WTC11 (cell line): ENCODE results near the gene SMG1.
A peak's percentile ranks its signal among the peaks of the same experiment; 100 is the strongest.

Experiments
- ARID4B ChIP-seq: sonication (generic); formaldehyde crosslinking; IDR thresholded peaks from 2 replicates; pipeline ENCODE4 v1.8.0; 2023; ENCODE audit warnings: missing genetic modification reagents, mild to moderate bottlenecking, borderline replicate concordance
- CREB1 ChIP-seq: sonication (generic); formaldehyde crosslinking; IDR thresholded peaks from 2 replicates; pipeline ENCODE4 v1.8.0; 2023; ENCODE audit warnings: mild to moderate bottlenecking, missing genetic modification reagents
- CTCF ChIP-seq: fragments of 200-600 bp; IDR thresholded peaks from 2 replicates; pipeline ENCODE4 v1.8.0; 2022; ENCODE audit warnings: antibody characterized with exemption
- E2F1 ChIP-seq: sonication (generic); formaldehyde crosslinking; IDR thresholded peaks from 2 replicates; pipeline ENCODE4 v1.8.0; 2022; ENCODE audit warnings: mild to moderate bottlenecking, missing genetic modification reagents
- ETV6 ChIP-seq: sonication (generic); formaldehyde crosslinking; IDR thresholded peaks from 2 replicates; pipeline ENCODE4 v1.8.1; 2022; ENCODE audit warnings: mild to moderate bottlenecking, missing genetic modification reagents
- HMGXB4 ChIP-seq: sonication (generic); formaldehyde crosslinking; IDR thresholded peaks from 2 replicates; pipeline ENCODE4 v1.8.1; 2023; ENCODE audit warnings: mild to moderate bottlenecking, moderate library complexity, missing genetic modification reagents
- IRF1 ChIP-seq: sonication (generic); formaldehyde crosslinking; IDR thresholded peaks from 2 replicates; pipeline ENCODE4 v1.8.0; 2023; ENCODE audit warnings: missing genetic modification reagents
- PRRX2 ChIP-seq: fragments of 250-450 bp; sonication (Bioruptor Pico); IDR thresholded peaks from 2 replicates; pipeline ENCODE4 v1.8.0; 2021; ENCODE audit warnings: mild to moderate bottlenecking
- TEAD4 ChIP-seq: sonication (generic); formaldehyde crosslinking; IDR thresholded peaks from 2 replicates; pipeline ENCODE4 v1.8.0; 2022; ENCODE audit warnings: mild to moderate bottlenecking, missing genetic modification reagents
- TF ChIP-seq, protein P1 (sequence below): sonication (generic); formaldehyde crosslinking; IDR thresholded peaks from 2 replicates; pipeline ENCODE4 v1.8.0; 2022; ENCODE audit warnings: mild to moderate bottlenecking, missing genetic modification reagents

DNA sequence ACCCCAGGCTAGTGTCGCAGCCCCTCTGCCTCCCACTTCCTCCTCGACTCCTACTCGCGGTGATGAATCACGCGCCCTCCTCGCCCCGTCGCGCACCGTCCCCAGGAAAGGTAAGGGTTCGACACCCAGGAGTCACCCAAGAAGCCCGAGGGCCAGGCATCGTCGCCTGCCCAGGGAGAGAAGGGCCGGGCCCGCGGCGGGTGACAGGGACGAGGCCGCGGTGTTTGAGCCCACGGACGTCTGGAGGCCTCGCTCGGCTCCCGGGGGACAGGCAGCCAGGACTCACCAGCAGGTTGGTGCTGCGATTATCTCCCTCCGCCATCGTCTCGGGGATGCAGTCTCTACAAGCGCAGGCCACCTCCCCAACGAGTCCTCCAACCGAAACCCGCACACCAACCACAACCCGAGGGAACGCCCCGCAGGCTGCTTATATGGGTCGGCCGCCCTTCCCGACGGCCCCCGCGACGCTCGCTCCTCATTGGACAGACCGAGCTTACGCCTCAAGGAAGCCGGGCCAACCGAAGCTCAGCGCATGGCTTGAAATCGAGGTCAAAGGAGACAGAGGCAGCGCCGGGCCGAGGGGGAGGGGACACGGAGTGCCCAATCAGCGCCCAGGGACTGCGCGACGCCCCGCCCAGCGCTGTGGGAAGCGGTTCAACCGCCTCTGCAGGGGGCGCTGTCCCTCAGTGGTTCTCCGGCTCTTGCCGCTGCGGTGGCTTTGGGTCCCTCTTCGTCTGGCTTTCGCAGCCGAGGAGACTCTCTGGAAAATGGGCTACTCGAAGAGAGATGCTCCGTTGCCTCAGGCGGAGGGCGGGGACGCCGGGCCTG lies 124.8 kb downstream of the SMG1 start, which contains the start of gene ARL6IP1:
- TF ChIP-seq PRRX2 (CRISPR knock-in tag) (no peak; the same call in 1 of the 2 replicates), IRF1 (0 out of 2 replicates have a peak, but pooled peaks have one; percentile 74), CTCF (peak; percentile 71), CREB1 (no peak), E2F1 (CRISPR knock-in tag) (no peak), TEAD4 (no peak), ARID4B (peak; percentile 53; the same call in 1 of the 2 replicates), HMGXB4 (CRISPR knock-in tag) (peak; percentile 73), ETV6 (CRISPR knock-in tag) (peak; percentile 36; the same call in 1 of the 2 replicates)
- TF ChIP-seq, protein P1, sequence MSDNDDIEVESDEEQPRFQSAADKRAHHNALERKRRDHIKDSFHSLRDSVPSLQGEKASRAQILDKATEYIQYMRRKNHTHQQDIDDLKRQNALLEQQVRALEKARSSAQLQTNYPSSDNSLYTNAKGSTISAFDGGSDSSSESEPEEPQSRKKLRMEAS (CRISPR knock-in tag) = peak; percentile 90
